Panc1 (cell line): ENCODE data around the gene PALS1. TPM values are rescaled to one million over a fixed set of nuclear protein-coding genes. Genes with fewer than 3 reads are reported as not detected.

Experiments
- ATAC-seq: fragments of 200-7000 bp; cut with Tn5 transposase; 2 replicates; pipeline ENCODE4 v1.9.1; 2020; ENCODE audit warnings: mild to moderate bottlenecking, moderate library complexity
- BruUV-seq: library from RNA; stranded (reverse); fragments of 400-500 nt; replicated peaks from 2 replicates; lab custom pipeline; 2021; lab: Mats Ljungman, UMichigan
- CTCF ChIA-PET: fragments of 300-600 bp; sonication (Branson Sonifier 250); formaldehyde crosslinking; loops from one replicate; lab custom pipeline; 2022; ENCODE audit warnings: antibody characterized with exemption; lab: Charles Lee
- POLR2A ChIA-PET: fragments of 300-600 bp; sonication (Branson Sonifier 250); formaldehyde crosslinking; loops from one replicate; lab custom pipeline; 2022; ENCODE audit warnings: antibody characterized with exemption; lab: Charles Lee
- DNase-seq: peaks from one replicate; pipeline ENCODE4 v3.0.0-alpha.2; 2010; ENCODE audit warnings: low read depth, low spot score
- H3K27ac ChIP-seq: 2 replicates; pipeline ENCODE4 v1.5.1; 2011; ENCODE audit warnings: mild to moderate bottlenecking, low read length, inconsistent platforms
- H3K27me3 ChIP-seq: fragments of 200-500 bp; sonication (Bioruptor generic); 2 replicates; pipeline ENCODE4 v1.6.0; 2014; ENCODE audit warnings: low read length, inconsistent platforms; ENCODE audit not compliant: control insufficient read depth, insufficient read depth
- H3K36me3 ChIP-seq: fragments of 200-500 bp; sonication (Bioruptor generic); 2 replicates; pipeline ENCODE4 v1.5.1; 2014; ENCODE audit warnings: inconsistent platforms, mild to moderate bottlenecking, low read length, moderate library complexity; ENCODE audit not compliant: control insufficient read depth, insufficient read depth
- H3K4me1 ChIP-seq: 2 replicates; pipeline ENCODE4 v1.5.1; 2011; ENCODE audit warnings: inconsistent platforms, mild to moderate bottlenecking, low read length, moderate library complexity; ENCODE audit not compliant: control insufficient read depth, insufficient read depth
- H3K4me3 ChIP-seq, 2 experiments: 2 replicates each; pipeline ENCODE4 v1.5.1; 2011 to 2012; ENCODE audit warnings: low read depth in 2 of 2, low read length in 2 of 2, mild to moderate bottlenecking in 2 of 2, inconsistent platforms in 1 of 2, moderate library complexity in 1 of 2
- H3K9me3 ChIP-seq: fragments of 200-500 bp; sonication (Bioruptor generic); 2 replicates; pipeline ENCODE4 v1.5.1; 2014; ENCODE audit warnings: low read depth, mild to moderate bottlenecking, inconsistent platforms, low read length, moderate library complexity; ENCODE audit not compliant: control insufficient read depth, insufficient read depth
- CTCF ChIP-seq: fragments of 450-650 bp; IDR thresholded peaks from 2 replicates; pipeline ENCODE4 v1.5.1; 2017; ENCODE audit warnings: mild to moderate bottlenecking
- POLR2AphosphoS5 ChIP-seq: IDR thresholded peaks from 2 replicates; pipeline ENCODE4 v1.6.1; 2012; ENCODE audit warnings: mild to moderate bottlenecking, low read depth, low read length, moderate library complexity
- REST ChIP-seq, 2 experiments: IDR thresholded peaks; 2 replicates each; pipeline ENCODE4 v1.6.1; 2011 to 2012; ENCODE audit warnings: low read depth in 2 of 2, control low read depth in 1 of 2, low read length in 1 of 2, mild to moderate bottlenecking in 1 of 2, moderate library complexity in 1 of 2; ENCODE audit not compliant: insufficient read depth in 1 of 2
- SIN3A ChIP-seq: IDR thresholded peaks from 2 replicates; pipeline ENCODE4 v1.6.1; 2012; ENCODE audit warnings: low read depth, mild to moderate bottlenecking, low read length, moderate library complexity, borderline replicate concordance; ENCODE audit not compliant: insufficient read depth
- TCF7L2 ChIP-seq: IDR thresholded peaks from 2 replicates; pipeline ENCODE4 v1.6.1; 2011; ENCODE audit warnings: mild to moderate bottlenecking, low read depth, low read length, inconsistent platforms
- in situ Hi-C: cut with HindIII; loops from 2 replicates; pipeline ENCODE4 v1.10.0; 2016; ENCODE audit warnings: low sequenced_read_pairs, low pct_unique_long_range_greater_than_20kb
- intact Hi-C: fragments of 100-400 bp; cut with micrococcal nuclease; formaldehyde crosslinking; loops from one replicate; pipeline ENCODE4 v1.10.0; 2022; ENCODE audit not compliant: unreplicated experiment
- total RNA-seq: library from RNA; stranded (reverse); gene quantifications from one replicate; pipeline ENCODE4 v1.2.1, GENCODE V29; 2021; ENCODE audit not compliant: unreplicated experiment

The PALS1 gene
- total RNA-seq, 1 experiment from 2014 or later, result 52.6 TPM

- peaks cover 3% of the 10 kb centered on the region; the same call in 1 of the 2 replicates for H3K9me3 ChIP-seq
- in situ Hi-C loops, result no loop called here
- ChIA-PET POLR2A (no interaction called here), CTCF (no interaction called here)
- DNase-seq, result no peak
- H3K27me3 ChIP-seq, result no peaks in the 10 kb centered on the region
- H3K36me3 ChIP-seq, result no peaks in the 10 kb centered on the region
- no peak for TF ChIP-seq SIN3A
- no peak for TF ChIP-seq POLR2AphosphoS5
- no peak for TF ChIP-seq REST (IDR thresholded peaks at IDR 0.05; ENCODE audit: insufficient read depth in 1 of 2, low read depth in 2 of 2, low read length in 1 of 2)
- TF ChIP-seq CTCF, result no peak
- no peak for TF ChIP-seq TCF7L2
- H3K4me1 ChIP-seq, result peaks cover 27% of the 10 kb centered on the region
- intact Hi-C loops, result no loop called here
- no peak for ATAC-seq
- no peak overlapping the region for H3K4me3 ChIP-seq
- H3K27ac ChIP-seq, result peak overlapping the region; percentile 98
- no TSS peak for BruUV-seq
These were observed 23.1 kb upstream of the PALS1 start for GRCh38 chr14:67218126-67218525.

GRCh38 chr14:67221248-67221981, 19.8 kb upstream of the PALS1 start:
- peaks cover 37% of the 10 kb centered on the region for H3K4me1 ChIP-seq
- TF ChIP-seq REST (IDR thresholded peaks at IDR 0.05; ENCODE audit: insufficient read depth in 1 of 2, low read depth in 2 of 2, low read length in 1 of 2) (no peak), TCF7L2 (peak; percentile 91), POLR2AphosphoS5 (peak; percentile 69)
- intact Hi-C loops (no loop called here), in situ Hi-C loops (no loop called here)
- BruUV-seq, result no TSS peak
- ChIA-PET CTCF (no interaction called here), POLR2A (no interaction called here)
- H3K27me3 ChIP-seq, result no peaks in the 10 kb centered on the region
- H3K4me3 ChIP-seq, result no peak overlapping the region
- ATAC-seq (peak; percentile 93), DNase-seq (no peak)
- H3K27ac ChIP-seq, result peak overlapping the region; percentile 98
- H3K9me3 ChIP-seq, result peaks cover under 1% of the 10 kb centered on the region; the same call in 1 of the 2 replicates
- H3K36me3 ChIP-seq, result no peaks in the 10 kb centered on the region
